GM12878 (cell line): ENCODE measurements around the gene GPC2.

Experiments used
- EZH2 ChIP-seq: IDR thresholded peaks from 2 replicates; pipeline ENCODE4 v1.6.1; 2012; ENCODE audit warnings: low read depth, mild to moderate bottlenecking, control low read depth, inconsistent platforms, low read length, borderline replicate concordance; ENCODE audit not compliant: control insufficient read depth
- NRF1 ChIP-seq: conservative IDR thresholded peaks from 2 replicates; pipeline ENCODE4 v1.6.1; 2011; ENCODE audit warnings: mild to moderate bottlenecking, low read depth, low read length, improper control_type of control experiment
- RBBP5 ChIP-seq: fragments of 200-600 bp; sonication (generic); conservative IDR thresholded peaks from 2 replicates; pipeline ENCODE4 v1.6.1; 2016
- SMC3 ChIP-seq: IDR thresholded peaks from 2 replicates; pipeline ENCODE4 v1.6.1; 2011; ENCODE audit warnings: low read length, improper control_type of control experiment, borderline replicate concordance
- ZNF384 ChIP-seq: IDR thresholded peaks from 2 replicates; pipeline ENCODE4 v1.6.1; 2012; ENCODE audit warnings: low read depth, mild to moderate bottlenecking, low read length, improper control_type of control experiment, borderline replicate concordance
- TF ChIP-seq, protein P1 (sequence below): fragments of 450-650 bp; IDR thresholded peaks from 2 replicates; pipeline ENCODE4 v1.6.1; 2016; ENCODE audit warnings: mild to moderate bottlenecking
- TF ChIP-seq, protein P2 (sequence below), 3 experiments: IDR thresholded peaks in 2 of 3; conservative IDR thresholded peaks in 1 of 3; 2 replicates each; pipeline ENCODE4 v1.5.1; 2011; ENCODE audit warnings: low read depth in 3 of 3, low read length in 3 of 3, mild to moderate bottlenecking in 3 of 3, control low read depth in 2 of 3, moderate library complexity in 2 of 3, inconsistent platforms in 1 of 3, mixed read lengths in 1 of 3; ENCODE audit not compliant: control insufficient read depth in 2 of 3, insufficient read depth in 1 of 3; ENCODE audit errors: extremely low read depth in 1 of 3
- TF ChIP-seq, protein P3 (sequence below): IDR thresholded peaks from 2 replicates; pipeline ENCODE4 v1.6.1; 2012; ENCODE audit warnings: mild to moderate bottlenecking, low read depth, low read length

DNA sequence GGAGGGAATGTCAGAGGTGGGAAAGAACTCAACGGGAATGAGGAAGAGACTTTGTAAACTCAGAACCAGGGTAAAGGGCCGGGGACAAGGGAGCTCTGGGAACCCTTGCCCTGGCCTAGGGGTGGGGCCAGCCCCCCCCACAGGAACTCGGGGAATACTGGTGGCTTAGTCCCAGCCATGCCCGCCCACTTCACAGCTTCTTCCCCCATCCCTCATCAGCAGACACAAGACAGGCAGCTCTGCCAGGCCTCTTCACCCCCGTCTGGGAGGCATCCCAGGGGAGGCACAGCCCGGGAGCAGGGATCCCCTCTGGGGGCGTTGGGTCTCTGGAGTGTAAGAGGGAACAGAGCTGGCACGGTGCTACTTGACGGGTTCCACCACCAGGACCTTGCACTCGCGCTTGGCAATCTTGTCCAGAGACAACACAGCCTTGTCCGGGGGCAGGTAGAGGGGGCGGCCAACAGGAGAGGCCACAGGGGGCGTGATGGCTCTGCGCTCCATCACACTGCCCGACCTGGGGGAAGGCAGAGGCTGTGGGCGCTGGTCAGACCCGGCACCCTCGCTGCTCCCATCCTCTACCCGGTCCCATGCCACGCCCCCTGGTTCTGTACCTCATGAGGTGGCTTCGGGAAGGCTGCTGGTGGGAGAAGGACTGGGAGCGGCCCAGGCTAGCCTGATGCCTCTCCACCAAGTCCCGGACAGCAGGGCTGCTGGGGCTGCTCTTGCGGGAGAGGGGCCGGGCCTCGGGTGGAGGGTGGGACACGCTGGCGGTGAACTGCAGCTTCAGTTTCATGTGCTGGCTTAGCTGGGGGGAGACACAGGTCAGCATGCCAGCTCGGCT, 22.3 kb downstream of the GPC2 start:
- TF ChIP-seq, protein P1, sequence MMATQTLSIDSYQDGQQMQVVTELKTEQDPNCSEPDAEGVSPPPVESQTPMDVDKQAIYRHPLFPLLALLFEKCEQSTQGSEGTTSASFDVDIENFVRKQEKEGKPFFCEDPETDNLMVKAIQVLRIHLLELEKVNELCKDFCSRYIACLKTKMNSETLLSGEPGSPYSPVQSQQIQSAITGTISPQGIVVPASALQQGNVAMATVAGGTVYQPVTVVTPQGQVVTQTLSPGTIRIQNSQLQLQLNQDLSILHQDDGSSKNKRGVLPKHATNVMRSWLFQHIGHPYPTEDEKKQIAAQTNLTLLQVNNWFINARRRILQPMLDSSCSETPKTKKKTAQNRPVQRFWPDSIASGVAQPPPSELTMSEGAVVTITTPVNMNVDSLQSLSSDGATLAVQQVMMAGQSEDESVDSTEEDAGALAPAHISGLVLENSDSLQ, result no peak
- TF ChIP-seq, protein P2, sequence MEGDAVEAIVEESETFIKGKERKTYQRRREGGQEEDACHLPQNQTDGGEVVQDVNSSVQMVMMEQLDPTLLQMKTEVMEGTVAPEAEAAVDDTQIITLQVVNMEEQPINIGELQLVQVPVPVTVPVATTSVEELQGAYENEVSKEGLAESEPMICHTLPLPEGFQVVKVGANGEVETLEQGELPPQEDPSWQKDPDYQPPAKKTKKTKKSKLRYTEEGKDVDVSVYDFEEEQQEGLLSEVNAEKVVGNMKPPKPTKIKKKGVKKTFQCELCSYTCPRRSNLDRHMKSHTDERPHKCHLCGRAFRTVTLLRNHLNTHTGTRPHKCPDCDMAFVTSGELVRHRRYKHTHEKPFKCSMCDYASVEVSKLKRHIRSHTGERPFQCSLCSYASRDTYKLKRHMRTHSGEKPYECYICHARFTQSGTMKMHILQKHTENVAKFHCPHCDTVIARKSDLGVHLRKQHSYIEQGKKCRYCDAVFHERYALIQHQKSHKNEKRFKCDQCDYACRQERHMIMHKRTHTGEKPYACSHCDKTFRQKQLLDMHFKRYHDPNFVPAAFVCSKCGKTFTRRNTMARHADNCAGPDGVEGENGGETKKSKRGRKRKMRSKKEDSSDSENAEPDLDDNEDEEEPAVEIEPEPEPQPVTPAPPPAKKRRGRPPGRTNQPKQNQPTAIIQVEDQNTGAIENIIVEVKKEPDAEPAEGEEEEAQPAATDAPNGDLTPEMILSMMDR (IDR thresholded peaks at IDR 0.05 in 2 of 3, conservative IDR thresholded peaks at IDR 0.05 in 1 of 3; ENCODE audit: control insufficient read depth in 2 of 3, extremely low read depth in 1 of 3, insufficient read depth in 1 of 3, low read depth in 3 of 3, low read length in 3 of 3), result no peak
- TF ChIP-seq, protein P3, sequence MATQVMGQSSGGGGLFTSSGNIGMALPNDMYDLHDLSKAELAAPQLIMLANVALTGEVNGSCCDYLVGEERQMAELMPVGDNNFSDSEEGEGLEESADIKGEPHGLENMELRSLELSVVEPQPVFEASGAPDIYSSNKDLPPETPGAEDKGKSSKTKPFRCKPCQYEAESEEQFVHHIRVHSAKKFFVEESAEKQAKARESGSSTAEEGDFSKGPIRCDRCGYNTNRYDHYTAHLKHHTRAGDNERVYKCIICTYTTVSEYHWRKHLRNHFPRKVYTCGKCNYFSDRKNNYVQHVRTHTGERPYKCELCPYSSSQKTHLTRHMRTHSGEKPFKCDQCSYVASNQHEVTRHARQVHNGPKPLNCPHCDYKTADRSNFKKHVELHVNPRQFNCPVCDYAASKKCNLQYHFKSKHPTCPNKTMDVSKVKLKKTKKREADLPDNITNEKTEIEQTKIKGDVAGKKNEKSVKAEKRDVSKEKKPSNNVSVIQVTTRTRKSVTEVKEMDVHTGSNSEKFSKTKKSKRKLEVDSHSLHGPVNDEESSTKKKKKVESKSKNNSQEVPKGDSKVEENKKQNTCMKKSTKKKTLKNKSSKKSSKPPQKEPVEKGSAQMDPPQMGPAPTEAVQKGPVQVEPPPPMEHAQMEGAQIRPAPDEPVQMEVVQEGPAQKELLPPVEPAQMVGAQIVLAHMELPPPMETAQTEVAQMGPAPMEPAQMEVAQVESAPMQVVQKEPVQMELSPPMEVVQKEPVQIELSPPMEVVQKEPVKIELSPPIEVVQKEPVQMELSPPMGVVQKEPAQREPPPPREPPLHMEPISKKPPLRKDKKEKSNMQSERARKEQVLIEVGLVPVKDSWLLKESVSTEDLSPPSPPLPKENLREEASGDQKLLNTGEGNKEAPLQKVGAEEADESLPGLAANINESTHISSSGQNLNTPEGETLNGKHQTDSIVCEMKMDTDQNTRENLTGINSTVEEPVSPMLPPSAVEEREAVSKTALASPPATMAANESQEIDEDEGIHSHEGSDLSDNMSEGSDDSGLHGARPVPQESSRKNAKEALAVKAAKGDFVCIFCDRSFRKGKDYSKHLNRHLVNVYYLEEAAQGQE, result no peak
- TF ChIP-seq ZNF384 (no peak), SMC3 (no peak), EZH2 (no peak), NRF1 (no peak), RBBP5 (no peak)
